Measurements from ENCODE around the gene IPPK. TPM values are rescaled to one million over a fixed set of nuclear protein-coding genes. Genes with fewer than 3 reads are reported as not detected.

The IPPK gene
- total and polyA plus RNA-seq, 2 of the 4 experiments (the other 2 are of a cell fraction) = 25.1 to 26.8 TPM

DNA sequence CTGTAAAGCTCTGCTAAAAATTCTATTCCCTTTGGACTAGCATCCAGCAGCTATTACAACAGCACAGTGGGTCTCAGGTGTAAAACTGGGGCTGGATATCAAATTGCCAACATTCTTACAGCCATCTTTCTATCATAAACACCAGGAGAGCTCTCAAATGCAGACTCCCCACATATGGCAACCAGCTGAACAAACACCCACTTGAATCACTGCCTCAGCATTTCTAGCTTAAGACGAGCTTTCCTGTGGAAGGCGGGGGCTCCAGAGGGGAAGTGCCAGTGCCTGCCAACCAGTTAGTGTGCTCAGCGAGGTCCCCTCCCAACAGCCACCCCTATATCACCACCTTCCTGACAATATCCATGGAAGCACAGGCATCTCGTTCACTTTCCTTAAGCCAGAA is 62.2 kb downstream of the IPPK start:
- H3K4me2 ChIP-seq (ENCODE audit: low read depth, low read length) = peak overlapping the region; percentile 41; the same call in 1 of the 2 replicates
- peaks cover 7% of the 10 kb centered on the region for H3K9me1 ChIP-seq (ENCODE audit: insufficient read depth, low read length)
- ChIA-PET CTCF (interaction anchor here (0.9 kb wide), 1 partner anchor 248 kb away, joined by 3 read pairs; no protein-coding TSS in a partner anchor), POLR2A (ENCODE audit: unreplicated experiment) (no interaction called here)
- peaks cover 3% of the 10 kb centered on the region for H3K4me1 ChIP-seq (ENCODE audit: control insufficient read depth, insufficient read depth, low read length)
- no peak overlapping the region for H3K14ac ChIP-seq (replicated peaks; ENCODE audit: low read depth, low read length)
- H3K27me3 ChIP-seq (ENCODE audit: control insufficient read depth, insufficient read depth, low read length) = no peaks in the 10 kb centered on the region
- in situ Hi-C loops (cut with MboI; ENCODE audit: low sequenced_read_pairs) (no loop called here), dilution Hi-C loops (cut with HindIII; ENCODE audit: low sequenced_read_pairs, unreplicated experiment) (no loop called here), intact Hi-C loops (cut with micrococcal nuclease) (no loop called here)
- no peak overlapping the region for H3K9ac ChIP-seq (ENCODE audit: low read depth, low read length)
- H4K8ac ChIP-seq (ENCODE audit: low read depth in 2 of 2, low read length in 2 of 2) = 0 out of 4 replicates have a peak overlapping the region, but pooled peaks of 1 of the 2 experiments have one; percentile 11
- no peaks in the 10 kb centered on the region for H3K79me1 ChIP-seq (ENCODE audit: low read depth in 1 of 2, low read length in 2 of 2)
- H2BK120ac ChIP-seq (ENCODE audit: low read depth, low read length) = no peak overlapping the region
- H3K4me3 ChIP-seq (ENCODE audit: insufficient read depth, low read depth, low read length) = no peak overlapping the region
- H2AK9ac ChIP-seq (replicated peaks; ENCODE audit: low read depth, low read length, poor library complexity) = no peak overlapping the region
- H2BK15ac ChIP-seq (ENCODE audit: low read depth, low read length) = no peak overlapping the region
- H4K5ac ChIP-seq (ENCODE audit: low read depth, low read length) = 0 out of 2 replicates have a peak overlapping the region, but pooled peaks have one; percentile 37
- peak; percentile 59 for ATAC-seq (ENCODE audit: low read depth)
- peak; percentile 89 for DNase-seq
- no TSS peak for BruUV-seq (replicated peaks)
- TF ChIP-seq FOS (IDR thresholded peaks at IDR 0.05; ENCODE audit: low read depth, low read length) = no peak
- no peak for TF ChIP-seq RFX5 (IDR thresholded peaks at IDR 0.05; ENCODE audit: low read depth, low read length)
- no peak for TF ChIP-seq BHLHE40 (IDR thresholded peaks at IDR 0.05; ENCODE audit: low read depth, low read length)
- TF ChIP-seq RCOR1 (IDR thresholded peaks at IDR 0.05; ENCODE audit: insufficient replicate concordance, low read length) = no peak
- TF ChIP-seq, protein P1, sequence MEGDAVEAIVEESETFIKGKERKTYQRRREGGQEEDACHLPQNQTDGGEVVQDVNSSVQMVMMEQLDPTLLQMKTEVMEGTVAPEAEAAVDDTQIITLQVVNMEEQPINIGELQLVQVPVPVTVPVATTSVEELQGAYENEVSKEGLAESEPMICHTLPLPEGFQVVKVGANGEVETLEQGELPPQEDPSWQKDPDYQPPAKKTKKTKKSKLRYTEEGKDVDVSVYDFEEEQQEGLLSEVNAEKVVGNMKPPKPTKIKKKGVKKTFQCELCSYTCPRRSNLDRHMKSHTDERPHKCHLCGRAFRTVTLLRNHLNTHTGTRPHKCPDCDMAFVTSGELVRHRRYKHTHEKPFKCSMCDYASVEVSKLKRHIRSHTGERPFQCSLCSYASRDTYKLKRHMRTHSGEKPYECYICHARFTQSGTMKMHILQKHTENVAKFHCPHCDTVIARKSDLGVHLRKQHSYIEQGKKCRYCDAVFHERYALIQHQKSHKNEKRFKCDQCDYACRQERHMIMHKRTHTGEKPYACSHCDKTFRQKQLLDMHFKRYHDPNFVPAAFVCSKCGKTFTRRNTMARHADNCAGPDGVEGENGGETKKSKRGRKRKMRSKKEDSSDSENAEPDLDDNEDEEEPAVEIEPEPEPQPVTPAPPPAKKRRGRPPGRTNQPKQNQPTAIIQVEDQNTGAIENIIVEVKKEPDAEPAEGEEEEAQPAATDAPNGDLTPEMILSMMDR (conservative IDR thresholded peaks at IDR 0.05; ENCODE audit: low read depth, low read length) = no peak
- no peak for TF ChIP-seq SMC3 (IDR thresholded peaks at IDR 0.05; ENCODE audit: low read depth, low read length)
- TF ChIP-seq MAFK (IDR thresholded peaks at IDR 0.05; ENCODE audit: low read depth, low read length) = peak; percentile 72
- peaks cover 9% of the 10 kb centered on the region for H3K36me3 ChIP-seq (ENCODE audit: control insufficient read depth, insufficient read depth, low read length)
- no peak overlapping the region; the same call in 1 of the 2 replicates for H3K23ac ChIP-seq (ENCODE audit: low read depth, low read length)
- no peak overlapping the region for H2BK5ac ChIP-seq (ENCODE audit: low read depth, low read length, poor library complexity, severe bottlenecking)
- H3K18ac ChIP-seq (ENCODE audit: low read depth, low read length) = no peak overlapping the region
- no CpG with 5 or more reads among the region's 4 CpGs for WGBS, 2 experiments (ENCODE audit: extremely low coverage in 2 of 2, insufficient read length in 1 of 2)
- H2BK20ac ChIP-seq (ENCODE audit: low read depth, low read length) = no peak overlapping the region
- no peak overlapping the region for H4K91ac ChIP-seq (ENCODE audit: insufficient read depth, low read depth, low read length)
- no peak overlapping the region for H3K4ac ChIP-seq (ENCODE audit: low read depth, low read length)
- no peak overlapping the region for H3K56ac ChIP-seq (ENCODE audit: extremely low read depth, insufficient read depth, low read length)
- no peaks in the 10 kb centered on the region; the same call in 1 of the 2 replicates for H3K9me3 ChIP-seq (ENCODE audit: control insufficient read depth, insufficient read depth, low read length)
- H3K27ac ChIP-seq (ENCODE audit: insufficient read depth, low read length) = no peak overlapping the region
- H4K20me1 ChIP-seq (ENCODE audit: insufficient read depth, low read length) = no peaks in the 10 kb centered on the region
- H2AK5ac ChIP-seq (ENCODE audit: low read depth, low read length) = no peak overlapping the region
- peak overlapping the region; percentile 55 for H2AFZ ChIP-seq (replicated peaks; ENCODE audit: low read length, poor library complexity)
